Myocyte (in vitro differentiated cells): ENCODE results near the gene DTD2. TPM values are rescaled to one million over a fixed set of nuclear protein-coding genes. Genes with fewer than 3 reads are reported as not detected.
"Not testable (repeated sequence)": the region's sequence is repeated elsewhere in the genome, so short reads cannot be mapped to it uniquely, and the experiment has no call there.

Experiments used
- DNase-seq: peaks from one replicate; pipeline ENCODE4 v3.0.0-alpha.2; 2012; ENCODE audit warnings: low read depth
- polyA plus RNA-seq: library from polyadenylated mRNA; unstranded; fragments of >200 nt; gene quantifications from one replicate; pipeline ENCODE4 v1.2.1, GENCODE V29; 2012; ENCODE audit warnings: missing spikeins
- total RNA-seq: library from RNA; depleted of rRNA; stranded (reverse); fragments of >200 nt; gene quantifications from 2 replicates; pipeline ENCODE4 v1.2.3, GENCODE V29; 2014

DTD2 gene
- total RNA-seq: 28.0 and 32.7 TPM in 2 replicates
- 11.8 TPM for polyA plus RNA-seq

DNA sequence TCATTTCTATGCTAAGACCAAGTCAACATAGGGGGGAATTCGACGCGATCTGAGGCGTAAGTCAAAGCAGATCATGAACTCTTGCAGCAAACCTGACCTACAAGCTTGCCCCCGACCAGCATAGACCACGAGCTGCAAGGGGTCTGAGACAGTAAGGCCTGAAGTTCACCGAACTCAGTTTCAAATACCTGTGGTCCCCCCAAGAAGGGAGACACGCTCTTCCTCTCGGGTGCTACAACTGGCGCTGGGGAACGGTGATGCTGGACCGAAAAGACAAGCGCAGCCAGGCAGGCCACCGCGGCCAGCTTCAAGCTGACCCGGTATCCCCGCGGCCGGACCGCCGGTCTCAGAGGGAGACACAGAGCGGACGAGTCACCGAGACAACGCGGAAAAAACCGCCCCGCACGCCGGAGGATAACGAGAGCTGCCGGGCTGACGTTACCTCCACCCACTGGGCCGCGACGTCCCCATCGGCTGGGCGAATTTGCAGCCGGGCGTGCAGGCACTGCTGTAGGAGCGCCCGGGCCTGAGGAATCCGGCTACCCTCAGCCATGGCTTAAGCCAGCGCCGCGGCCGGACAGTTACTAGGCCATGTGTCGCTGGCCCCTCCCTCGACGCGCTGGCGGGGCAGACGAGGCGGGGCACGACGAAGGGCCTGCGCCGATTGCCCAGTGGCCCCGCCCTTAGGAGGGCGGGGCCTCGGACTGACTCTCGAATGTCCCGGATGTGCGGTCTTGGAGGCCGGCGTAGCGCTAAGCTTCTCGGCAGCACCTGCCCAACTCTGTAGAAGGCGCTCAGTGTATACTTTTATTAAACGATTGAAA, at the start of gene DTD2:
Gene DTD2 (minus strand): TSS at position 666 of the 824 bp plus-strand sequence. CDS start 113 bp downstream, at position 553.
- DNase-seq: peak; percentile 97

DNA sequence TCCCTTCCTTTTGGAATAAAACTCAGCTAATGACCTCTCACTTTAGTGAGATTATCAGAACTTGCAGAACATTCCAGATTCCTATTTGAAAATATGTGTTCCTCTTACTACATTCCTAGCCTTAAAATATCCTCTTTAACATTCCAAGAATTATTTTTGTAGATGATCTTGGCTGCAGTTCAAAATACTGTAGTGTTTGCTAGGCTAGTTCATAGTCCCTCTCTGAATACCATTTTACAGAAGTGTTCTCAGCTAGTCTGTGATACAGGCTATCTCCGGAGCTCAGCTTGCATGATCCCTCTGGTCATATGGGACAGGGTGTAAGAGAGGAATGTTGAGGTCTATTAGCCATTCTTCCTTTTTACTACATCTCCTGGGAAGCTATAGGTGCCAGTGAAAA, 48.1 kb upstream of the DTD2 start:
- peak; percentile 35 for DNase-seq

DNA sequence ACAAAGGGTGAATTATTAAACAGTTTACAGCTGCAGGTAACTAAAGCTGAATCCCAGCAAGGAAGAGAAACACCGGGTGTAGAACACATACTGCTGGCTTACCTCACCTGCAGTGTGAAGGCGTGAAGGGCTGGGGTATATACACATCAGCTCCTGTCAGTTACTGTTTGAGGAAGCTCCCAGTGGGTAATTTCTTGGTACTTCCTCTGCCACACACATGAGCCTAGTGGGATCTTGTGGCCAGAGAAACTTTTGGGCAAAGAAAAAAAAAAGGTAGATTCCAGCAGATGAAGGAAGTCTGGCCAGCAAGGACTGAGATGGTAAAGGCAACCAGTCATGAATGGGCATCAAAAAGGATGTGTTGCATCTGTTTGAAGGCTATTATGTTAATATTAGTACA, 44.6 kb upstream of the DTD2 start:
- no peak for DNase-seq

DNA sequence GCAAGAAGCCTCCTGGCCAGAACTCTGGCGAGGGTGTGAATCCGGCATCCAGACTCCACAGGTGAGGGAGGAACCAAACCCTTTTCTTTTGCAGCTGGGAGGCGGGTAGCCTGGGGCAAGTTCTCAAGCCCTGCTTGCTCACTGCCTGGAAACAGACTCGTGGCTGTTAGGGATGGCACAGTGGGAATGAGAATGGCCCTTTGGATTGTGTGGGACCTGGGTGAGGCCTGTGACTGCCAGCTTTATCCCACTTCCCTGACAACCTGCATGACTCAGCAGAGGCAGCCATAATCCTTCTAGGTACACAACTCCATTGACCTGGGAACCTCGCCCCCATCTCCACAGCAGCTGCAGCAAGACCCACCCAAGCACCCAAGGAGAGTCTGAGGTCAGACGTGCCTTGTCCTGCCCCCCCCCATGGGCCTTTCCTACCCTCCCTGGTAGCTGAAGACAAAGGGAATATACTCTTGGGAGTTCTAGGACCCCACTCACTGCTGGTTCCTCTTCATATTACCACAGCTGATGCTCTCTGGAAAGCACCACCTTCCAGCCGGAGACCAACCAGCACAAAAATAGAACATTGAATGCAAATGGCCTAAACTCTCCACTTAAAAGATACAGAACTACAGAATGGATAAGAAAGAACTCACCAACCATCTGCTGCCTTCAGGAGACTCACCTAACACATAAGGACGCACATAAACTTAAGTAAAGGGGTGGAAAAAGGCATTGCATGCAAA, 35.6 kb upstream of the DTD2 start:
- DNase-seq: no peak

DNA sequence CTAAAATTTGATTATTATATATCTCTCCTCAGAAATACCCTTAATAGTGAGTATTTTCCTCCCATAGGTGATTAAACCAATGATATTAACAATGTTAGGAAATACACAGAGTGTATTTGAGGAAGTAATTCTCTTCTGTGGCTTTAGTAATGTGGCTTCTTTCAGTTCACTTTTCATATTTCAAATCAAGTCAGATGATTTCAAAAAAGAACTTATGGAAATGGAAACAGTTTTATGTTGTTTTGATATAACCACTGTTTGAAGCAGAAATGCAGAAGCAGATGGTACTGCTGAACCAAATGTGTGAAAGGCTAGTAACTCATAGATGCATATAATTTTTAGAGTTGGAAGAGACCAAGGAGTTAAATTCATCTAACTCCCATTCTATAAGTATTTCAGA, 32.4 kb upstream of the DTD2 start:
- DNase-seq: no peak

DNA sequence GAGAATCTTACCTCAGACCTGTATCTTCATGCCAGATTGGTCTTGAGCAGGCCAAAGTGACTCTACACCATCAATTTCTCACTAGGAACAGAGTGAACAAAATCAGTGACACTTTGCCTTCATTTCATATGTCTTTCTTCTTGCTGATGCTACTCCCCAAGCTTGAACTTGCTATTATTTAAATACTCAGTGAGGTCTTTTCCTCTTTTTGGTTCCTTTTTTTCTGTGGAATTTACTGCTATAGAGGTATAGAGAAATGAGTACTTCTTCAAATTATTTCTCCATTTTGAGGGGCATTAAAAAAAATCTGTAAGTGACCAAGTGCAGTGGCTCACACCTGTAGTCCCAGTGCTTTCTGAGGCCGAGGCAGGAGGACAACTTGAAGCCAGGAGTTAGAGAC, 30.6 kb upstream of the DTD2 start, which contains the start of gene GPR33:
Gene GPR33 (minus strand): TSS at position 154 of the 400 bp plus-strand sequence. CDS start 4,074 bp downstream, outside the sequence.
- DNase-seq: no peak

DNA sequence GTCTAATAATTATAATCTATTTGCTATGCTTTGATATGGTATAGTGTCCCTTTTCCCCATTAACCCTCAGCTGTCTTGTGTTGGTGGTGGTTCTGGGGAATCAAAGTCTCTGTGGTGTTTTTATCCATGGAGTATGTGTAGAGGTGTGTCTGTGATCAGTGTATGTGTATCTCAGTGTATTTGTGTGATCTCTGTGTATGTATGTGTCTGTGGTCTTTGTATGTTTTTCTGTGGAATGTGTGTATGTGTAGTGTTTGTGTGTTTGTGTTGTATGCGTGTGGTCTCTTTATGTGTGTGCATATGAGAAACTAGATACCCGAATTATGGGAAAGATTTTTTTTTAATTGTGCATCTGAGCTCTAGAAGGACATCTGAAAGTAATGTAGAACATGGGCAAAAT, 29.5 kb upstream of the DTD2 start:
- DNase-seq: no peak

DNA sequence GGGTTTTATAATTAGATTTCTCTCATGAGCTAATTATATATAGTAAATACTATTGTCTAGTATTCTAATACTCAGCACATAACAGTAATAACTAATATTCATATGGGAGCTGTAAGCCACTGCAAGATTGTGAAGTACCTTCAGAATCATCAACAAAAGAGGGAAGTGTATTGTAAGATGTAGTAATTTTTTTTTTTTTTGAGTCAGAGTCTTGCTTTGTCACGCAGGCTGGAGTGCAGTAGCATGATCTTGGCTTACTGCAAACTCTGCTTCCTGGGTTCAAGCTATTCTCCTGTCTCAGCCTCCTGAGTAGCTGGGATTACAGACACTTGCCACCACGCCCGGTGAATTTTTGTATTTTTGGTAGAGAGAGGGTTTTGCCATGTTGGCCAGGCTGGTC, 27.4 kb upstream of the DTD2 start:
- DNase-seq: no peak

DNA sequence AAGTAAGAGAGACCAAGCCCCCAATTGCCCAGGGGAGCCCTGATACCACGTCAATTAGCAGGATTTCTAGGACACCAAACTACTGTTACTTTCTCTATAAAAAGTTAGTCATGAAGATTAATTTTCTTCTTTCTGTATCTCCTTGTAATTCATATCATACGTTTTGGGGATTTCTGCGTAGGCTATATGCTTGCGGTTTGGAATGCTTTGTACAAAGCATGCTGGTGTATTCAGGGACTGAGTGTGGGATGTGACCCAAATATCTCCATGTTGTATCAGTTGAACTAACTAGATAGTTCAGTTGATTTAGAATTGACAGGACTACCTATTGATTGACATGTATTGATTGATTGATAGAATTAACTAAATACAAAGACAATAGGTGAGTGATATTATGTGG, 22.9 kb upstream of the DTD2 start:
- DNase-seq: no peak

DNA sequence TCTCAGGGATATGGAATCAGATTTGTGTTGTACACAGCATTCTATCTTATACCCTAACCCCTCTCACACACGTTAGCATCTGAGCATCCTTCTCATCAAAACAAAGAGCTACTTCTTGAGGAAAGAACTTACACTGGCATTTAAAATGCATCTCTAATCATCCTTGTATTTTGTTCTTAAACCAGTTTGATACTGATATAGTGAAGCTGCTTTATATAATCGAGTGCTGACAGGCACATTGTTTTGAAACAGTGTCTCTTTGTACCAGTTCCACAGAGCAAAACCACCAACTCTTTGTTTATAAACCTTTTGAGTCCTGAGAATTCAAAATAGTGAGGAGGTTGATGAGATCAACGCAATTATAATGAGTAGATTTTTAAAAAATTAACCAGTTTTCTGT, 21.7 kb upstream of the DTD2 start:
- DNase-seq: no peak

DNA sequence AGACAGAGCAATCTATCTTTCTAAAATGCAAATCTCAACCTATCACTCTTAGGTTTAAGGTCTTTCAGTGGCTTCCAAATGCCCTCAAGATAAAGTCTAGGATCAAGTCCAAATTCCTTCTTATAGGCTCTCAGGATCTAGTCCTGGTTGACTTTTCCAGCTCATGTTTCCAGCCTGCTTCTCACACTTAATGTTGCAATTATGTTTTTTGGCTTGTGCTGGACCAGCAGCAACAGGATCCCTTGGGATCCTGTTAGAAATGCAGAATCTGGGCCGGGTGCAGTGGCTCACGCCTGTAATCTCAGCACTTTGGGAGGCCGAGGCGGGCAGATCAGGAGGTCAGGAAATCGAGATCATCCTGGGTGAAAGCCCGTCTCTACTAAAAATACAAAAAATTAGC, 19.9 kb upstream of the DTD2 start:
- DNase-seq: no peak

DNA sequence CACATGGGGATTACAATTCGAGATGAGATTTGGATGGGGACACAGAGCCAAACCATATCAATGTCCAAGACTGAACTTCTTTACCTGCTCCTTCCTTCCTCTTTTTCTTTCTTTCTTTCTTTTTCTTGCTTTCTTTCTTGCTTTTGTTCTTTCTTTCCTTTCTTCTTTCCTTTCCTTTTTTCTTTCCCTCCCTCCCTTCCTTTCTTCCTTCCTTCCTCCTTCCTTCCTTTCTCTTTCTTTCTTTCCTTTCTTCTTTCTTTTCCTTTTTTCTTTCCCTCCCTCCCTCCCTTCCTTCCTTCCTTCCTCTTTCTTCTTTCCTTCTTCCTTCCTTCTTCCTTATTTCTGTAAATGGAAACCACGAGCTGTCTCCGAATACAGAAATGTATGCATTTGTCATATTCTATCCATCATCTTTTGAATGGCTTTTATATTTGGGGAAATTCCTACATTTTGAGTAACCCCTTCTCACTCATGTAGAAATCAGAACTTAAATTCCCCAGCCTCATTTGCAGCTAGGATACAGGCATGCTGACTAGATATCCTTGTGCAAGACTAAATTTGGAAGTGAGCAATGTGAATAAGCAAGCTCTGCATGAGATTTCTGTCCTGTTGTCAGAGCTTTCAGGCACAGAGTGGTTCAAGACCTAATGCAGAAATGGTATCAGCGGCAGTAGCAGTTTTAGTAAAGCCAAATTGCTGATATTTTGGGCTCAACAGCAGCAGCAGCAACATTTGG, 19.0 kb upstream of the DTD2 start:
- no peak for DNase-seq

DNA sequence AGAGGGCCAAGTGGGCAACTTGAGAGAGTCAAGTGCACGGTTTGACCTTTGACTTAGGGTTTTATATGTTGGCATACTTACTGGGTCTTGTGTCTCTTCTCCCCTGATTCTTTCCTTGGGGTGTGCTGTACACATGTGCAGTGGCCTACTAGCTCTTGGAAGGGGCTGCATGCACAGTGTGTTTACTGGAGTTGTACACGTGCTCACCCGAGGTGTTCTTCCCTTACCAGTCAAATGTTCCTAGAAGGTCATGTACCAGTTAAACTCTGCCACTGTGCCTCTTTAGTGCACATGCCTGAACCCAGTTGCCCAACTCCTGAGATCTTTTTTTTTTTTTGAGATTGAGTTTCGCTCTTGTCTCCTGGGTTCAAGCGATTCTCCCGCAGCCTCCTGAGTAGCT, 9.2 kb upstream of the DTD2 start:
- DNase-seq: no peak

DNA sequence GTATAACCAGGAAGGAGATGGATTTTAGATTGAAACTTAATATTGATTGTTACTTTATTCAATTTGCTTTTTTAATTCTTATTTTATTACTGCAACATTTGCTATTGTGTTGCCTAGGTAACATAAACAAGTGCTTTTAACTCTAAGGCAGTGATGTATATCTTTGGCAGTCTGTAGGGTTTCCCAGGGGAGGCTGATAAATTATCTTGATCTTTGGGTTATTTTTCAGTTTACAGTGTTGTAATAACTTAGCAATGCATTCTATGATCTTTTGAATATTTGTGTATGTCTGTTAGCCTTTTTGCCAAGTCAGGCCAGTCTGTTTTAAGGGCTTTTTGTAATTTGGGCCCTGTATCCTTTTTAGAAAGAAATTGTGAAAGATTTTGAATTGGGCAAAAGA, 7.8 kb upstream of the DTD2 start:
- DNase-seq: no peak

DNA sequence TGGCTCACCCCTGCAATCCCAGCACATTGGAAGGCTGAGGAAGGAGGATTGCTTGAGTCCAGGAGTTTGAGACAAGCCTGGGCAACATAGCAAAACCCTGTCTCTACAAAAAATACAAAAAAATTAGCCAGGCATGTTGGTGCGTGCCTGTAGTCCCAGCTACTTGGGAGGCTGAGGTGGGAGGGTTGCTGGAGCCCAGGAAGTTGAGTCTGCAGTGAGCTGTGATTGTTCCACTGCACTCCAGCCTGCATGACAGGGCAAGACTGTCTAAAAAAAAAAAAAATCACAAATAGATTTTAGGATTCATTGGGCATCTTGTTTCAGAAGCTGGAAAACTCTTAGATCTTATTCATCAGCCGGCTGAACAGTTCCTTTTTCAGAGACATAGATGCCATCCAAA, 5.1 kb upstream of the DTD2 start:
- DNase-seq: not testable (repeated sequence)

DNA sequence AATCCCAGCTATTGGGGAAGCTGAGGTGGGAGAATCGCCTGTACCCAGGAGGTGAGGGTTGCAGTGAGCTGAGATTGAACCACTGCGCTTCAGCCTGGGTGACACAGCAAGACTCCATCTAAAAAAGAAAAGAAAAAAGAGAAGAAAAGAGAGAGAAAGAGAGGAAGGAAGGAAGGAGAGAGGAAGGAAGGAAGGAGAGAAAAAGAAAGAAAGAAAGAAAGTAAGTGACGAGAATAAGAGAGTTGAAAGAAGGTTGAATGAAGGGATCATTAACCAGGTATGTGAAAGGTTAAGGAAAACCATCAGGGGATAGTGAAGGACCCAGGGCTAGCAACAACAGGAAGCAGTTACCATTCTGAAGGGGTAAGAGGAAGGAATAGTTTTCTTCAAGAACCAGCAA, 4.2 kb upstream of the DTD2 start:
- no peak for DNase-seq

DNA sequence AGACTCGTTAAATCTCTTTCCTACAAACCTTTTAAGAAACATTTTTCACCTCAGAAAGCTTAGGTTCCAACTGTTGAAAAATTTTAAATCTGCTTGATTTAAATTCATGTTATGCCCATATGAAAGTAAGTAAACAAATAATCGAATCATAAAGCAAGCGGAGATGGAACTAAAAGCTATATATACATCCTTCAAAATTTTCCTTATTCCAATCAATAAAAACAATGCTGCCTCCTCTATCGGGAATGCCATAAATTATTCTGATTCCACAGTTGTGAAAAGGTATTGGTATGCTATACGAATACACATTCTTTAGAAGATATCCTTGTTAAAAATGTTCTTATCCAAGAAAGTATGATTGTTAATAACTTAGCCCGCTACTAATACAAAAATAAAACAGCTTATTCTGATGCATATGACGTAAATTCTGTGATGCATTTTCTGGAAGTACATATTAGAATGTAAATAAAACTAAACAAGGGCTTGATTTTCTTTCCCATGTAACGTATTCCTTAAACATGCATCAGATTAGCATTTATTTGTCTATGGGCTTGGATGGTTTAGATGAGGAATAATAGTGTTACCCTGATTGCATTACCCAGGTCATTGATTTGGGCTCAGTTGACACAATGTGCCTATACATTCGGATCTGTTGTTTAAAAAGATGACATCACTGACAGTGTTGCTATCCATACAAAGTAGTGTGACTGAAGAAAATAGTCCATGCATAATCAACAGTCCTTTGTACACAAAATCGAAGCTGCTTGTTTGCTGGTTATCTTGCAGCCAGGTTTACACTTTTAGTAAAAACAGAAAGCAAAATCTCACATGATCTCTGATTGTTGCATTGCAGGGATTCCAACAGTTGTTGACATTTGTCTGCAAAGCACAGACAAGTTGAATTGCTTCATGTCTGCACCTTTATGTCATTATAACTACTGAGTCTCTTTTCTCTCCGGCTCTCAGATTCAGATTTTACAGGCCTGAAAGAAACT, 656 bp upstream of the DTD2 start:
- no peak for DNase-seq

DNA sequence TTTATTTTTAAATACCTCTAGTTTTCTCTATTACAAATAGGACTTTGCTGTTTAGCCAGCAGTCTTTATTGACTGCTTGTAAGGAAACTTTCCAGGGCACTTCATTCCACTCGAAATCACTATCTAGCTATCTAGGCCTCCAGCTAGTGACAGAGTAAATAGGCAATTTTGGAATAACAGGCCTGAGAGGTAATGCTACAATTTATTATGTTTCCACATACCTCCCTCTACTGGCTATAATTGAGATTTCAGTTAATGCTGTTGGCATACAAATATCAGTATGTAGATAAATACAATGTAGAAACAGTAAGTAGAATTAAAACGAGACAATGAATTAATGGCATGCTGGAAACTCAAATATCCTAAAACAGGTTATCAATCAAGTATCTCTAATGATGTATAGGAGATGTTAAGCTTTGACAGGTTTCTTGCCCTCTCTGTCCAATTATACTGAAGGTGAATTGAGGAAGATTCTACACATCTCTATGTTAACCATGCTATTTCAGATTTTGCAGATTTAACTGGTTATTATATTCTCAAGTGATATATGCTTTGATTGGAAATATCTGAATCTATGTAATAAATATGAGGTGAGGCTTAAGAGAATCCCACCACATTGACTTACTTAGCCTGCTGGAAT, 7.2 kb downstream of the DTD2 start:
- DNase-seq: peak; percentile 54

DNA sequence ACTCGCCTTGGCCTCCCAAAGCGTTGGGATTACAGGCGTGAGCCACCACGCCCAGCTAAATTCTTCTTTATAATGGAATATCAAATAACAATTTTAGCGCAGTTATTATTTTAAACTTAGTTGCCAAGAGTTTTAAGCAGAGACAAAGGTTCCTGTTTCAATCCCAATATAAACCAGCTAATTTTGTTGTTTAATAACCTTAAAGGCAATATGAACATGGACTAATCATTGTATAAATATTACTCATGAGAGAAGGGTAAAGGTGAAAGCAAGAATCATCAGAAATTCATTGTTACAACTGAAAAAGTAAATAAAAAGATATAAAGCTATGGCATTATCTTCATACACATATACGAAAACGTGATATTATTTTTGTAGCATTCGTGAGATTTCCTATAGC, 8.2 kb downstream of the DTD2 start:
- no peak for DNase-seq

DNA sequence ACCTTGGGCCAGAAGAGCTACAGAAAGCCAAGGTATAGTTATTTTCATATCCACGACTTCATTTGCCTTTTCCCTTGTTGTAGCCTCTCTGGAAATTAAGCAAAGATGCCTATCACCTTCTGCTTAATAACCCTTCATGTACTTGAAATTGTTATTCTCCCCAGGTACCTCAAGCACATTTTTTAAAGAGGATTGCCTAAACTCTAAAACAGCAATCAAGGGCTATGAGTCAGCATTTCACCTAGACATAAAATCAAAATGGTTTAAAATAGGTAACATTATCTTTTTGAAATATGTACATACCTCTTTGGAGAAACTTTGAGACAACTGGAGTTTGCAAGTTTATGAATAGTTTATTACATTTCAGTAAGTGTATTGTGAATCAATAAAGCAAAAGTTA, 11.6 kb downstream of the DTD2 start:
- DNase-seq: no peak
